Stimulated activated naive CD8-positive, alpha-beta T cell treated with anti-CD3 and anti-CD28 coated beads, Interleukin-15, amount 100 ng/mL, for 72 hours (primary cell): ENCODE data around the gene STMN1.

Experiments used
- ATAC-seq: fragments of 150-1000 bp; cut with Tn5 transposase; 2 replicates; pipeline ENCODE4 v1.10.0; 2021; ENCODE audit warnings: mild to moderate bottlenecking, moderate library complexity
- DNase-seq, 2 donors: peaks; one replicate each; pipeline ENCODE4 v3.0.0; 2021 to 2022
- H3K27ac Mint-ChIP-seq, 2 donors: one replicate each; pipeline ENCODE4 v1.8.0; 2022; ENCODE audit warnings: mild to moderate bottlenecking in 2 of 2, mixed read lengths in 2 of 2, moderate library complexity in 2 of 2
- H3K27me3 Mint-ChIP-seq: one replicate; pipeline ENCODE4 v1.8.0; 2022; ENCODE audit warnings: mixed read lengths
- H3K4me1 Mint-ChIP-seq: one replicate; pipeline ENCODE4 v1.8.0; 2022; ENCODE audit warnings: mild to moderate bottlenecking, mixed read lengths
- H3K4me3 Mint-ChIP-seq, 2 donors: one replicate each; pipeline ENCODE4 v1.8.0; 2022; ENCODE audit warnings: mild to moderate bottlenecking in 2 of 2, mixed read lengths in 2 of 2, moderate library complexity in 1 of 2
- H3K9me3 Mint-ChIP-seq, 2 donors: one replicate each; pipeline ENCODE4 v1.8.0; 2022; ENCODE audit warnings: mixed read lengths in 2 of 2

The STMN1 gene

DNA sequence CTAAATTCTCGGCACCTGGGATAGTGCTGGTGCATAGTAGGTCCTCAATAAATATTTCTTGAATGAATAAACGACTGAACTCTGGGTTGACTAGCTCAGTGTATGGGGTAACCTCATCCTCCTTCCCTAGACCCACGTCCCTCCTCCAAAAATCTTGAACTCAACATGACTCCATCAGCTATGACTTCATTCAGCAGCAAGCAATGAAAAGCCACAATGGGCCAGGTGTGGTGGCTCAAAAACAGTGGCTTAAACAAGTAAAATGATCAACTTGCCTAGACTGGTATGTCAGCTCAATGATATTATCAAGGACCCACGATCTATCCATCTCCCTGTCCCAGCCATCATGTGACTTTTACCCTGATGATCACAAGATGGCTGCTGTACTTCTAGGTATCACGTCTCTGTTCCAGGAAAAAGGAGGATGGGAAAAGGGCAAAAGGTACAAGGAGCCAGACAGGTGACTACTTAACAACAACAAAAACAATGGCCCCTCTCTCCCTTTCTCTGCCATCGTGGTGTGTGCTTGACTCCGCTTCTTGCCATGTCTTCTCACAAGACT is 17.7 kb downstream of the STMN1 start:
- Mint-ChIP-seq H3K27ac (no peak overlapping the region), H3K27me3 (no peaks in the 10 kb centered on the region), H3K4me1 (peaks cover 6% of the 10 kb centered on the region), H3K4me3 (no peak overlapping the region), H3K9me3 (no peaks in the 10 kb centered on the region)
- DNase-seq (no peak), ATAC-seq (no peak)

DNA sequence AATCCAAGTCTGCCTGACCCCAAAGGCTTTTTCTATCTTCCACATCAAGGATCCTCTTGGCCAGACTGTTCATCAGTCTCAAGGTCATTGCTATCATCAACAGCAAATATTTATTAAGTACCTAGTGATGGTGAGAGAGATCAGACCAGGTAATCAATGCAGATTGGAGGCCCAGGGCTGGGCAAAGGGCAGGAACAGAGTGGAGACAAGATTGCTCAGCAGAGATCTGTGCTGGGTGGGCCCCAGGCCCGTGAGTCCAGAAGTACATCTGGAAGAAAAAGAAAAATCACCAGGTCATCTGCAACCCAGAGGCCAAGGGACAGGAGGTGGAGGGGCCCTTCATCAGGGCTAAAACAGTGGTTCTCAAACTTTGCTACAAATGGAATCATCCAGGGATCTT is 20.6 kb downstream of the STMN1 start:
- no peak for DNase-seq
- Mint-ChIP-seq H3K27ac (no peak overlapping the region), H3K27me3 (no peaks in the 10 kb centered on the region)

DNA sequence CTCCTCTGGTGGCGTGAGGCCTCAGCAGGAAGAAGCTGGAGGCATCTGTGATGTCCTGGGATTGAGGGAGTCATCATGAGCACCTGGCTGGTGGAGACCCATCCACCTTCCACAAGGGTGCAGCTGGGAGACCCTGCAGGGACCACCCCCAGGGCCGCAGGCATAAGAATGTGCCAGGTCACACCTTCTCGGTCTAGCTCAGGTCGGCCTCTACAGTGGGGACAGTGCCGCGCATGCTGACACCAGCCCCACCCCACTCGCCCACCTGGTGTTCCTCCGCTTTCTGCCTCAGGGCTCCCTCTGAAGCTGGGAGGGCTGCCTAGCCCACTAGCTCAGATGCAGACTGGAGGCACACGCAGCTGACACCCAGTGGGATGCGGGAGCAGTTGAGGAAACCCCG is 25.0 kb downstream of the STMN1 start:
- ATAC-seq (no peak), DNase-seq (no peak)
- no peak overlapping the region for H3K4me3 Mint-ChIP-seq
- no peaks in the 10 kb centered on the region for H3K9me3 Mint-ChIP-seq
- peaks cover 4% of the 10 kb centered on the region for H3K27me3 Mint-ChIP-seq
- no peak overlapping the region for H3K27ac Mint-ChIP-seq
- H3K4me1 Mint-ChIP-seq = peaks cover under 1% of the 10 kb centered on the region

More for the DNA sequence above, 20.6 kb downstream of the STMN1 start:
- Mint-ChIP-seq H3K4me3 (no peak overlapping the region), H3K9me3 (no peaks in the 10 kb centered on the region), H3K4me1 (no peaks in the 10 kb centered on the region)
- ATAC-seq = no peak

- no peaks in the 10 kb centered on the region for H3K9me3 Mint-ChIP-seq
- no peak for DNase-seq
- no peak for ATAC-seq
- no peak overlapping the region for H3K27ac Mint-ChIP-seq
- H3K27me3 Mint-ChIP-seq = peaks cover 9% of the 10 kb centered on the region
- peaks cover 5% of the 10 kb centered on the region for H3K4me1 Mint-ChIP-seq
- no peak overlapping the region for H3K4me3 Mint-ChIP-seq
These were observed 25.7 kb downstream of the STMN1 start for GRCh38 chr1:25880518-25880917.

DNA sequence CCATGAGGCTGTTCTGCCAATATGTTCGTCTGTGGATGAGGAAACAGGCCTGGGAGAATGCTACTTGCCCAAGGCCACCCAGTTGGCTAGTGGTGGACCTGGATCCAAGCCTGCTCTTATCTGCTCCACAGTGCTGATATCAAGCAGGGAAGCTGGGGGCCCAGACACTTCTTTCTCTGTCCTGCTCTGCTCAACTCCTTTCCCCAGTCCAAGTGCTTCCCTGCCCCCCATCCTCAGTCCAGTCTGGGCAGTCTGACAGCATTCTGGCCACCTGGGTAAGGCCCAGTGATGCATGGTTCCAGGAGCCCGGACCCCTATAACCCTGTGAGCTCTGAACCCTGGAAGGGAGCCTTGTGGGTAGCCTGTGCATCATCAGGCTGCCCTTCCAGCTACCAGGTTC is 26.5 kb downstream of the STMN1 start:
- H3K27ac Mint-ChIP-seq = no peak overlapping the region
- H3K4me3 Mint-ChIP-seq = no peak overlapping the region

DNA sequence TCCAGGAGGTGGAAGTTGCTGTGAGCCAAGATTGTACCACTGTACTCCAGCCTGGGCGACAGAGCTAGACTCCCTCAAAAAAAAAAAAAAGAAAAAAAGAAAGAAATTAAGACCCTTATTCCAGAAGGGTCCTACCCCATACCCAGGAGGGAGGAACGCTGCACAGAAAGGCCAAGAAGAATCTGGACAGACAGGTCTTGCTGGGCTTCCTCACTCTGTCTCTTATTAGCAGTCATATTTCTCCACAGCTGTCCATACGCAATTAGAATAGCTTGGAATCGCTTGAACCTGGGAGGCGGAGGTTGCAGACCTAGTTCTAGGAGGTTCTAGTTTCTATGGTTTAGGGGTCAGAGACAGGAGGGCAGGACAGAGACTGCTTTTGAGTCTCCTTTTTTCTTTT is 27.5 kb downstream of the STMN1 start:
- Mint-ChIP-seq H3K4me1 (peaks cover 21% of the 10 kb centered on the region), H3K27ac (no peak overlapping the region), H3K4me3 (no peak overlapping the region), H3K9me3 (no peaks in the 10 kb centered on the region), H3K27me3 (peaks cover 9% of the 10 kb centered on the region)
- ATAC-seq (no peak), DNase-seq (no peak)

More for the DNA sequence above, 26.5 kb downstream of the STMN1 start:
- H3K4me1 Mint-ChIP-seq = peaks cover 11% of the 10 kb centered on the region
- no peaks in the 10 kb centered on the region for H3K9me3 Mint-ChIP-seq
- peaks cover 9% of the 10 kb centered on the region for H3K27me3 Mint-ChIP-seq
- DNase-seq (no peak), ATAC-seq (no peak)

- peaks cover 9% of the 10 kb centered on the region for H3K27me3 Mint-ChIP-seq
- no peaks in the 10 kb centered on the region for H3K9me3 Mint-ChIP-seq
- no peak overlapping the region for H3K27ac Mint-ChIP-seq
- H3K4me1 Mint-ChIP-seq = peaks cover 29% of the 10 kb centered on the region
- DNase-seq (no peak), ATAC-seq (no peak)
- H3K4me3 Mint-ChIP-seq = no peak overlapping the region
These were observed 29.1 kb downstream of the STMN1 start for GRCh38 chr1:25877155-25877554.

GRCh38 chr1:25876693-25877077 is 29.5 kb downstream of the STMN1 start:
- H3K27ac Mint-ChIP-seq = no peak overlapping the region
- ATAC-seq (no peak), DNase-seq (no peak)
- H3K4me3 Mint-ChIP-seq = no peak overlapping the region
- H3K4me1 Mint-ChIP-seq = peaks cover 29% of the 10 kb centered on the region
- peaks cover 9% of the 10 kb centered on the region for H3K27me3 Mint-ChIP-seq
- H3K9me3 Mint-ChIP-seq = no peaks in the 10 kb centered on the region

GRCh38 chr1:25875856-25876692 is 30.1 kb downstream of the STMN1 start:
- peaks cover 9% of the 10 kb centered on the region for H3K27me3 Mint-ChIP-seq
- H3K27ac Mint-ChIP-seq = peak overlapping the region in 1 of 2 donors; percentile 13
- ATAC-seq (peak; percentile 54), DNase-seq (no peak)
- peaks cover 29% of the 10 kb centered on the region for H3K4me1 Mint-ChIP-seq
- no peaks in the 10 kb centered on the region for H3K9me3 Mint-ChIP-seq
- H3K4me3 Mint-ChIP-seq = peak overlapping the region; percentile 92

- ATAC-seq (peak; percentile 90), DNase-seq (peak; percentile 69 to 76)
- peak within 1 kb of the TSS; percentile 78 to 92 for H3K27ac Mint-ChIP-seq
- no peaks in the 10 kb centered on the region for H3K9me3 Mint-ChIP-seq
- peaks cover 29% of the 10 kb centered on the region for H3K4me1 Mint-ChIP-seq
- H3K27me3 Mint-ChIP-seq = peaks cover 9% of the 10 kb centered on the region
- H3K4me3 Mint-ChIP-seq = peak within 1 kb of the TSS; percentile 92
These were observed 30.9 kb downstream of the STMN1 start, which contains the start of gene PAQR7 for GRCh38 chr1:25875154-25875855. Gene PAQR7 (minus strand): TSS chr1:25875708. CDS start chr1:25863839, 11,869 bp downstream.

- ATAC-seq = peak; percentile 3
- peak overlapping the region; percentile 78 to 92 for H3K27ac Mint-ChIP-seq
These were observed 31.5 kb downstream of the STMN1 start for GRCh38 chr1:25874635-25875153.

GRCh38 chr1:25874209-25874608 is 32.0 kb downstream of the STMN1 start:
- H3K9me3 Mint-ChIP-seq = no peaks in the 10 kb centered on the region
- H3K27me3 Mint-ChIP-seq = peaks cover 9% of the 10 kb centered on the region
- H3K4me1 Mint-ChIP-seq = peaks cover 29% of the 10 kb centered on the region
- peak overlapping the region; percentile 92 for H3K4me3 Mint-ChIP-seq
- DNase-seq = no peak
- H3K27ac Mint-ChIP-seq = no peak overlapping the region
- no peak for ATAC-seq

More at GRCh38 chr1:25874635-25875153, 31.5 kb downstream of the STMN1 start:
- DNase-seq = peak in 1 of 2 donors; percentile 15
- H3K4me3 Mint-ChIP-seq = peak overlapping the region; percentile 92
- peaks cover 29% of the 10 kb centered on the region for H3K4me1 Mint-ChIP-seq
- H3K27me3 Mint-ChIP-seq = peaks cover 9% of the 10 kb centered on the region
- no peaks in the 10 kb centered on the region for H3K9me3 Mint-ChIP-seq

DNA sequence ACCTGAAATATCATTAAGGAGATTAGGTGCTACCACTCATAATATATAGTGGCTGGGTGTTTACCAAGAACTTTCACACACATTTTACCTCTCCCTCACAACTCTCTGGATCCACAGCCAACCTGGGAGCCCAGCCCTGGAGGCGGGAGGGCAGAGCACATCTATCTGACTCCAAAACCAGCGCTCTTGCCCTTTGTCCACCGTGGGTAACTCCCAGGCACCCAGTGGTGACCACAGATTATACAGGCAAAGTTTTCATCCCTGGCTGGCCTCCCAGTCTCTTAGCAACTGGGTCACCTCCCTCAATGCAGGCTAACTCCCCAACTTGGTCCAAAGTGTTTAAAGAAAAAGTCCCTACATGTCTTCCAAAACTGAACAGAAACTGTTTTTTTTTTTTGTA is 33.1 kb downstream of the STMN1 start:
- ATAC-seq (no peak), DNase-seq (no peak)
- no peak overlapping the region for H3K4me3 Mint-ChIP-seq
- peaks cover 29% of the 10 kb centered on the region for H3K4me1 Mint-ChIP-seq
- H3K9me3 Mint-ChIP-seq = no peaks in the 10 kb centered on the region
- no peak overlapping the region for H3K27ac Mint-ChIP-seq
- peaks cover 9% of the 10 kb centered on the region for H3K27me3 Mint-ChIP-seq

- H3K9me3 Mint-ChIP-seq = no peaks in the 10 kb centered on the region
- DNase-seq (no peak), ATAC-seq (no peak)
- no peak overlapping the region for H3K27ac Mint-ChIP-seq
- no peak overlapping the region for H3K4me3 Mint-ChIP-seq
- H3K27me3 Mint-ChIP-seq = peaks cover 9% of the 10 kb centered on the region
- H3K4me1 Mint-ChIP-seq = peaks cover 29% of the 10 kb centered on the region
These were observed 33.5 kb downstream of the STMN1 start for GRCh38 chr1:25872713-25873112.

DNA sequence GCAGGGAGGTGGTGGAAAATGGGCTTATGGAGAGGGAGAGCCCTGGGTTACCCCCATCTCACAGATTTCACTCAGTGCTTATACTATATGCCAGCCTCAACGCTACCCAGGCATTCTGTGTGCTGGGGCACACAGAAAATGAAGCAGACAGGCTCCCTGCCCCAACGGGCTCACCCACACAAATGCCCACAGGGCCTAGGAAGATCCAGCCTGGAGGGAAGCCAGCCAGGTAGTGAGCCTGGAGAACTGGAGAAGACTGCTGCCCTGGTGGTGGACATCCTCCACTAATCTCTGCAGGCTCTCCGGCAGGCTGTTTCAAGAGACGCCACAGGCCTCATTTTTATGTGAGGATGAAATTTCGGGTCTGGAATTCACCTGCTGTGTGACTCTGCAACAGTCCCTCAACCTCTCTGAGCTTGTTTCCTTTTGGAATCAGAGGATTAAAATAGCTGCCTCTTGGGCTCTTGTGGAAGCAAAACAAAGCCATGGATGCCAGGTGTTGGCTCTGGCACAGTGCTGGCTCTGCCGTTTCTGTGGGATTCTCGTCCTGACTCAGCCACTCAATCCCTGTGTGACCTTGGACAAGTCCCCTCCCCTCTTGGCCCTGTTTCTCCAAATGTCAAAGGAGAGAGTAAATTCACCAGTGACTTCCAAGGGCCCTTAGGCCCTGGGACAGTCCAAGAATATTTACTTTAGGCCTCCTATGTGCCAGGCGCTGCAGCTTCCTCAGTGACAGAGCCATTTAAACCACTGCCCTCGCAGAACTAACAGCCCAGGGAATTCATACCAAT is 34.3 kb downstream of the STMN1 start:
- Mint-ChIP-seq H3K9me3 (no peaks in the 10 kb centered on the region), H3K27ac (peak overlapping the region in 1 of 2 donors; percentile 80), H3K4me1 (peaks cover 29% of the 10 kb centered on the region), H3K4me3 (no peak overlapping the region), H3K27me3 (peaks cover 9% of the 10 kb centered on the region)
- no peak for DNase-seq
- no peak for ATAC-seq
